ENCODE measurements around the gene SLC25A22. TPM values are rescaled to one million over a fixed set of nuclear protein-coding genes. Genes with fewer than 3 reads are reported as not detected.

The SLC25A22 gene
- polyA plus RNA-seq, 1 experiment = 25.5 TPM

DNA sequence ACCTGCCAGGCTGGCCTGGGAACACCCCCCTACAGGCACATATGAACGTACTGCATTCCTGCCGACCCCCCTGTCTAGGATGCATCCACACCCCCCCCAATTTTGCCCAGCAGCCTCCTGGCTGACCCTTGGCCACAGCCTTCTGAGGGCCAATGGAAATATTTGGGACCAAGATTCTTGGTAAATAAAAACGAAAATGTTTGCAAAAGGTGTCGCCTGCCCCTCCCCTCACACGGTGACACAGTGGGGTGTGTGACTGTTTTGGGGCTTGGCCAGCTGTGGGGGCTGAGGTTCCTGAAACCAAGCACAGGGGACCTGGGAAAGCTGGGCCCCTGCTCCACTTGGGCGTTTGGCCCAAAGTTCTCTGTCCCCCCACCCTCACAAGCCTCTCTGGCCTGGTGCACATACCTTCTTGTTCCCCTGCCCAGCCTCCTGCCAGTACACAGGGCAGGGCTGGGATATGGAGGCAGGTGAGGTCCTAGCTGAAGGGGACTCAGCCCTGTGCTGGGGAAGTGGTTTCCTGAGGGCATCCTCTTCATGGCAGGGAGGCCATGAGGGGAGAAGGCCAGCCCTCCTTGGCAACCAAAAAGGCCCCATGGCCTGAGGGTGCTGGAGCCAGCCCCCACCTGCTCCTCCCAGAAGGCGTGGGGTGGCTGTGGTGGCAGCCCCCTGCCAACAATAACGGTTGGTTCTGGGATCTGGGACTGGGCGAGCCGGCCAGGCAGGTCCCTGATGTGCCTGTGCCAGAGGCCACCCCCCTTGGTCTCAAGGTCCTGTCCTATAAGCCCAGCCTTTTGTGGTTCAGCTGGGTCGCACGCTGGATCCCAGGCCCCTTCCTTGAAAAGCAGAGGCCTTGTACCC is 27.5 kb upstream of the SLC25A22 start:
- POLR2A ChIA-PET = no interaction called here
- DNase-seq (ENCODE audit: low read depth) = no peak
- CTCF ChIA-PET = interaction anchor here (0.7 kb wide), 1 partner anchor 42 kb away, joined by 3 read pairs; no protein-coding TSS in a partner anchor
- peaks cover 30% of the 10 kb centered on the region for H3K36me3 ChIP-seq (ENCODE audit: control insufficient read depth, insufficient read depth, low read length)
- no peak overlapping the region for H3K4me3 ChIP-seq (ENCODE audit: low read depth, low read length)
- TF ChIP-seq, protein P1, sequence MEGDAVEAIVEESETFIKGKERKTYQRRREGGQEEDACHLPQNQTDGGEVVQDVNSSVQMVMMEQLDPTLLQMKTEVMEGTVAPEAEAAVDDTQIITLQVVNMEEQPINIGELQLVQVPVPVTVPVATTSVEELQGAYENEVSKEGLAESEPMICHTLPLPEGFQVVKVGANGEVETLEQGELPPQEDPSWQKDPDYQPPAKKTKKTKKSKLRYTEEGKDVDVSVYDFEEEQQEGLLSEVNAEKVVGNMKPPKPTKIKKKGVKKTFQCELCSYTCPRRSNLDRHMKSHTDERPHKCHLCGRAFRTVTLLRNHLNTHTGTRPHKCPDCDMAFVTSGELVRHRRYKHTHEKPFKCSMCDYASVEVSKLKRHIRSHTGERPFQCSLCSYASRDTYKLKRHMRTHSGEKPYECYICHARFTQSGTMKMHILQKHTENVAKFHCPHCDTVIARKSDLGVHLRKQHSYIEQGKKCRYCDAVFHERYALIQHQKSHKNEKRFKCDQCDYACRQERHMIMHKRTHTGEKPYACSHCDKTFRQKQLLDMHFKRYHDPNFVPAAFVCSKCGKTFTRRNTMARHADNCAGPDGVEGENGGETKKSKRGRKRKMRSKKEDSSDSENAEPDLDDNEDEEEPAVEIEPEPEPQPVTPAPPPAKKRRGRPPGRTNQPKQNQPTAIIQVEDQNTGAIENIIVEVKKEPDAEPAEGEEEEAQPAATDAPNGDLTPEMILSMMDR (IDR thresholded peaks at IDR 0.05; ENCODE audit: insufficient read depth, low read depth, low read length) = no peak
- H3K27me3 ChIP-seq (ENCODE audit: control insufficient read depth, insufficient read depth, low read length) = no peaks in the 10 kb centered on the region

DNA sequence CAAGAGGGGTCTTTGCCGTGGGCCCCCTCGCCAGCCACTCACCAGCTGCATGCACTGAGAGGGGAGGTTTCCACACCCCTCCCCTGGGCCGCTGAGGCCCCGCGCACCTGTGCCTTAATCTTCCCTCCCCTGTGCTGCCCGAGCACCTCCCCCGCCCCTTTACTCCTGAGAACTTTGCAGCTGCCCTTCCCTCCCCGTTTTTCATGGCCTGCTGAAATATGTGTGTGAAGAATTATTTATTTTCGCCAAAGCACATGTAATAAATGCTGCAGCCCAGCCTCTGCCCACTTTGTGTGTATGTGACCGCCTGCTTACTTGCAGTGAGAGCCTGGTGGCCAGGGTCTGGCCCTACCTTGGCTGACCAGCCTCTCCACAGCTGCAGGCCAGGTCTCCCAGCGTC is 26.9 kb upstream of the SLC25A22 start:
- no peak for DNase-seq (ENCODE audit: low read depth)
- peaks cover 30% of the 10 kb centered on the region for H3K36me3 ChIP-seq (ENCODE audit: control insufficient read depth, insufficient read depth, low read length)
- POLR2A ChIA-PET = no interaction called here
- H3K27me3 ChIP-seq (ENCODE audit: control insufficient read depth, insufficient read depth, low read length) = no peaks in the 10 kb centered on the region
- TF ChIP-seq, protein P1 (IDR thresholded peaks at IDR 0.05; ENCODE audit: insufficient read depth, low read depth, low read length) = no peak
- CTCF ChIA-PET = no interaction called here
- no peak overlapping the region for H3K4me3 ChIP-seq (ENCODE audit: low read depth, low read length)

DNA sequence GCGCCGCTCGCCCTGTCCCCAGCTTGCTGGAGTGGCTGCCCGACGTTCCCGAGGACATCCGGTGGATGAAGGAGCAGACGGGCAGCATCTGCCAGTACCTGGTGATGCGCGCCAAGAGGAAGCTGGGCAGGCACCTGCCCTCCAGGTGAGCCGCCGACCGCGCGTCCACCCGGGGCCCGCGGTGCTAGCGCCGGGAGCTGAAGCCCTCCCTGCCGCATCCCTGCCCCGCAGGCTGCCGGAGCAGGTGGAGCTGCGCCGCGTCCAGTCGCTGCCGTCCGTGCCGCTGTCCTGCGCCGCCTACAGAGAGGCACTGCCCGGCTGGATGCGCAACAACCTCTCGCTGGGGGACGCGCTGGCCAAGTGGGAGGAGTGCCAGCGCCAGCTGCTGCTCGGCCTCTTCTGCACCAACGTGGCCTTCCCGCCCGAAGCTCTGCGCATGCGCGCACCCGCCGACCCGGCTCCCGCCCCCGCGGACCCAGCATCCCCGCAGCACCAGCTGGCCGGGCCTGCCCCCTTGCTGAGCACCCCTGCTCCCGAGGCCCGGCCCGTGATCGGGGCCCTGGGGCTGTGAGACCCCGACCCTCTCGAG is 26.3 kb upstream of the SLC25A22 start:
- H3K36me3 ChIP-seq (ENCODE audit: control insufficient read depth, insufficient read depth, low read length) = peaks cover 30% of the 10 kb centered on the region
- H3K27me3 ChIP-seq (ENCODE audit: control insufficient read depth, insufficient read depth, low read length) = no peaks in the 10 kb centered on the region
- TF ChIP-seq, protein P1 (IDR thresholded peaks at IDR 0.05; ENCODE audit: insufficient read depth, low read depth, low read length) = no peak
- no peak overlapping the region for H3K4me3 ChIP-seq (ENCODE audit: low read depth, low read length)
- ChIA-PET CTCF (no interaction called here), POLR2A (no interaction called here)
- no peak for DNase-seq (ENCODE audit: low read depth)

DNA sequence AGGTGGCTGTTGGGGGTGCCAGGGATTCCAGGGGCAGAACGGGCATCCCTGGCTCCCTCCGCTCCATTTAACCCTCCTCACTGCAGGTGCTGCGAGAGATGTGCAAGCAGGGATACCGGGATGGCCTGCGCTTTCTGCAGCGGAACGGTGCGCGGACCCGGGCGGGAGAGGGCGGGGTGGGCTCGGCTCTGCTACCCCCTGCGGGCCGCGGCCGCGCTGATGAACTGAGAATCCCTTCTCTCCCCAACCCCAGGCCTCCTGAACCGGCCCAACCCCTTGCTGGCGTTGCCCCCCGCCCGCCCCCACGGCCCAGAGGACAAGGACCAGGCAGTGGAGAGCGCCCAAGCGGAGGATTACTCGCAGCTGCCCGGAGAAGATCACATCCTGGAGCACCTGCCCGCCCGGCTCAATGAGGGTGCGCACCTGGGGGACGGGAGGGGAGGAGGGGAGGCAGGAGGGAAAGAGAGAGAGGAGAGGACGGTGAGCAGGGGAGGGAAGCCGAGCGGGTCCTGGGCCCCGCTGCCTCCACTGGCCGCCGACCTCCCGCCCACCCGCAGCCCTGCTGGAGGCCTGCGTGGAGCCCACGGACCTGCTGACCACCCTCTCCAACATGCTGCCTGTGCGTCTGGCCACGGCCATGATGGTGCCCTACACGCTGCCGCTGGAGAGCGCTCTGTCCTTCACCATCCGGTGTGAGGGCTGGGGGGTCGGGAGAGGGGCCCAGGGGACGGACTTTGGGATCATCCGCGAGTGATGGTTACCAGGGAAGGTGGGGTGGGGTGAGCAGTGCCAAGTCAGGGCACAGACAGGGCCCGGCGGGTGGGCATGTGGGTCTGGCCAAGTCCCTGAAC is 25.6 kb upstream of the SLC25A22 start:
- Histone ChIP-seq H3K4me3 (ENCODE audit: low read depth, low read length) (no peak overlapping the region), H3K36me3 (ENCODE audit: control insufficient read depth, insufficient read depth, low read length) (peaks cover 30% of the 10 kb centered on the region), H3K27me3 (ENCODE audit: control insufficient read depth, insufficient read depth, low read length) (no peaks in the 10 kb centered on the region)
- TF ChIP-seq, protein P1 (IDR thresholded peaks at IDR 0.05; ENCODE audit: insufficient read depth, low read depth, low read length) = no peak
- CTCF ChIA-PET = interaction anchor here (0.8 kb wide), 1 partner anchor 9 kb away, joined by 4 read pairs; no protein-coding TSS in a partner anchor
- no peak for DNase-seq (ENCODE audit: low read depth)
- POLR2A ChIA-PET = no interaction called here

Measured in BJ (cell line).